BJ (cell line): ENCODE measurements around the gene GJA10. TPM values are rescaled to one million over a fixed set of nuclear protein-coding genes. Genes with fewer than 3 reads are reported as not detected.
"Not testable (repeated sequence)": the region's sequence is repeated elsewhere in the genome, so short reads cannot be mapped to it uniquely, and the experiment has no call there.

ENCODE experiments used
- CTCF ChIA-PET: fragments of 350-600 bp; formaldehyde crosslinking; extraction: SDS; loops from one replicate; lab custom pipeline; 2021; ENCODE audit warnings: antibody characterized with exemption, inconsistent platforms; lab: Yijun Ruan, JAX
- POLR2A ChIA-PET: fragments of 300-600 bp; sonication (Branson Sonifier 250); formaldehyde crosslinking; extraction: SDS; loops from one replicate; lab custom pipeline; 2021; ENCODE audit warnings: antibody characterized with exemption; lab: Charles Lee
- DNase-seq: peaks from one replicate; pipeline ENCODE4 v3.0.0-alpha.2; 2011; ENCODE audit warnings: low read depth
- H3K27me3 ChIP-seq: 2 replicates; pipeline ENCODE4 v1.6.0; 2011; ENCODE audit warnings: low read length; ENCODE audit not compliant: control insufficient read depth, insufficient read depth
- H3K36me3 ChIP-seq: 2 replicates; pipeline ENCODE4 v1.5.1; 2011; ENCODE audit warnings: low read length; ENCODE audit not compliant: control insufficient read depth, insufficient read depth
- H3K4me3 ChIP-seq: 2 replicates; pipeline ENCODE4 v1.5.1; 2011; ENCODE audit warnings: low read depth, mild to moderate bottlenecking, control low read depth, low read length
- polyA minus RNA-seq: library from RNA; depleted of rRNA, polyadenylated mRNA; stranded (reverse); fragments of >200 nt; gene quantifications from 2 replicates; pipeline ENCODE4 v1.2.3, GENCODE V29; 2011; rRNA and poly(A)+ RNA removed
- polyA plus RNA-seq: library from polyadenylated mRNA; depleted of rRNA; stranded (reverse); fragments of >200 nt; gene quantifications from 2 replicates; pipeline ENCODE4 v1.2.3, GENCODE V29; 2011; rRNA removed
- TF ChIP-seq, protein P1 (sequence below): IDR thresholded peaks from 2 replicates; pipeline ENCODE4 v1.5.1; 2011; ENCODE audit warnings: low read depth, mild to moderate bottlenecking, control low read depth, inconsistent platforms, low read length, moderate library complexity; ENCODE audit not compliant: insufficient read depth

The GJA10 gene
- polyA plus RNA-seq (not detected in 2 replicates), polyA minus RNA-seq (not detected in 2 replicates)

GRCh38 chr6:89894169-89894568, at the start of gene GJA10:
Gene GJA10 (plus strand): TSS chr6:89894469. CDS start chr6:89894469, 0 bp downstream.
- DNase-seq, result no peak
- ChIA-PET POLR2A (no interaction called here), CTCF (no interaction called here)
- H3K27me3 ChIP-seq, result no peaks in the 10 kb centered on the region; the same call in 1 of the 2 replicates
- H3K4me3 ChIP-seq, result no peak within 1 kb of the TSS
- TF ChIP-seq, protein P1, sequence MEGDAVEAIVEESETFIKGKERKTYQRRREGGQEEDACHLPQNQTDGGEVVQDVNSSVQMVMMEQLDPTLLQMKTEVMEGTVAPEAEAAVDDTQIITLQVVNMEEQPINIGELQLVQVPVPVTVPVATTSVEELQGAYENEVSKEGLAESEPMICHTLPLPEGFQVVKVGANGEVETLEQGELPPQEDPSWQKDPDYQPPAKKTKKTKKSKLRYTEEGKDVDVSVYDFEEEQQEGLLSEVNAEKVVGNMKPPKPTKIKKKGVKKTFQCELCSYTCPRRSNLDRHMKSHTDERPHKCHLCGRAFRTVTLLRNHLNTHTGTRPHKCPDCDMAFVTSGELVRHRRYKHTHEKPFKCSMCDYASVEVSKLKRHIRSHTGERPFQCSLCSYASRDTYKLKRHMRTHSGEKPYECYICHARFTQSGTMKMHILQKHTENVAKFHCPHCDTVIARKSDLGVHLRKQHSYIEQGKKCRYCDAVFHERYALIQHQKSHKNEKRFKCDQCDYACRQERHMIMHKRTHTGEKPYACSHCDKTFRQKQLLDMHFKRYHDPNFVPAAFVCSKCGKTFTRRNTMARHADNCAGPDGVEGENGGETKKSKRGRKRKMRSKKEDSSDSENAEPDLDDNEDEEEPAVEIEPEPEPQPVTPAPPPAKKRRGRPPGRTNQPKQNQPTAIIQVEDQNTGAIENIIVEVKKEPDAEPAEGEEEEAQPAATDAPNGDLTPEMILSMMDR, result no peak
- no peaks in the 10 kb centered on the region for H3K36me3 ChIP-seq

GRCh38 chr6:89847513-89847912, 46.8 kb upstream of the GJA10 start:
- H3K36me3 ChIP-seq, H3K27me3 ChIP-seq, H3K4me3 ChIP-seq, CTCF ChIA-PET, DNase-seq, POLR2A ChIA-PET: not testable (repeated sequence)

DNA sequence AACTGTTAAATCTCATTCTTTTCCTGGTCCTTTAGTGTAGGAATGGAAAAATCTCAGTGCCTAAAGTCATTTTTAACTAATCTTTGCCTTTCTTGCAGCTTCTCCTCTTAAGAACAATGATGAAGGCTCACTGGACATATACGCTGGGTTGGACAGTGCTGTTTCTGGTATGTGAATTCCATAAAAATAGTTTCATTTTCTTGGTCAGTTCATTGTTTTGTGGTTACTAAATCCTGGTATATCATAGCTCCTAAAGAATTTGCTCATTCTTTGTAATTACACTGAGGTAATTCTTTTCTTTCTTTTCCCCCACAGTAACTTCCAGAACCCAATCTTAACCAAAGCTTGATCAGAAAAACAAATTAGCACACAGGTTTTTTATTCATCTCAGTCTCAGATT, 41.2 kb upstream of the GJA10 start:
- H3K27me3 ChIP-seq, result no peaks in the 10 kb centered on the region
- ChIA-PET POLR2A (no interaction called here), CTCF (interaction anchor here (0.6 to 1.2 kb wide), 2 partner anchors 12 to 78 kb away, joined by 3 read pairs; no protein-coding TSS in a partner anchor)
- no peak overlapping the region for H3K4me3 ChIP-seq
- no peak for DNase-seq
- H3K36me3 ChIP-seq, result peaks cover 7% of the 10 kb centered on the region
- TF ChIP-seq, protein P1, result no peak

DNA sequence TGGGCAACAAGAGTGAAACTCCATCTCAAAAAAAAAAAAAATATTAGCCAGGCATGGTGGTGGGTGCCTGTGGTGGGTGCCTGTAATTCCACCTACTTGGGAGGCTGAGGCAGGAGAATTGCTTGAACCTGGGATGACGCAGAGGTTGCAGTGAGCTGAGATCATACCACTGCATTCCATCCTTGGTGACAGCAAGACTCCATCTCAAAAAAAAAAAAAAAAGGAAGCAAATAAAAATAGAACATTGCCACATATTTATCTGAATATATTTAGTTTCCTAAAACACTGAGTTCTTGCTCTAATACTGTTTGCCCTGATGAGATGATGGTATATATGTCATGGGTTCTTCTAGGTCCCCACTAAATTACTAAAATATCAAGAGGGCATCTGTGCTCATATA, 36.2 kb upstream of the GJA10 start:
- Histone ChIP-seq H3K4me3 (no peak overlapping the region), H3K27me3 (no peaks in the 10 kb centered on the region), H3K36me3 (peaks cover 12% of the 10 kb centered on the region)
- DNase-seq, result no peak
- POLR2A ChIA-PET, result no interaction called here
- TF ChIP-seq, protein P1, result no peak
- CTCF ChIA-PET, result no interaction called here

DNA sequence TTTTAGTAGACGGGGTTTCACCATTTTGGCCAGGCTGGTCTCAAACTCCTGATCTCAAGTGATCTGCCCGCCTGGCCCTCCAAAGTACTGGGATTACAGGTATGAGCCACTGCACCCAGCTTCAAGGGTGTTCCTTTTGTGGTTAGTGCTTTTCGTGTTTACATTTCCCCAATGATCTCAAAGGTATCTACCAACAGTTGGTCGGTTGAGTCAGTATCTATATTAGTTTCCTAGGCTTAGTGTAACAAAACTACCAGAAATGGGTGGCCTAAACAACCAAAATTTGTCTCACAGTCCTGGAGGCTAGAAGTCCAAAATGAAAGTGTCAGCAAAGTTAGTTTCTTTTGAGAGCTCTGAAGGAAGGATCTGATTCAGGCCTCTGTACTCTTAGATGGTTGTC, 34.5 kb upstream of the GJA10 start:
- Histone ChIP-seq H3K36me3 (peaks cover 13% of the 10 kb centered on the region), H3K4me3 (no peak overlapping the region), H3K27me3 (no peaks in the 10 kb centered on the region)
- CTCF ChIA-PET, result no interaction called here
- DNase-seq, result no peak
- POLR2A ChIA-PET, result no interaction called here
- TF ChIP-seq, protein P1, result no peak

DNA sequence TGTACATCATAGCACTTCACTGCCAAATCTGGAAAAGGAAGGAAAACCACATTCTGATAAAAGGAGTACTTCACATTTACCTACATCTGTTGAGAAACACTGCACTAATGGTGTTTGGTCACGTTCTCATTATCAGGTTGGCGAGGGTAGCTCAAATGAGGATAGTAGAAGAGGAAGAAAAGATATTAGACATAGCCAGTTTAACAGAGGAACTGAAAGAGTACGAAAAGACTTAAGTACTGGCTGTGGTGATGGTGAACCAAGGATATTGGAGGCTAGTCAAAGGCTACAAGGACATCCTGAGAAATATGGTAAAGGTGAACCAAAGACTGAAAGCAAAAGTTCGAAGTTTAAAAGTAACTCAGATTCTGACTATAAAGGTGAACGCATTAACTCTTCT, 32.0 kb upstream of the GJA10 start:
- no peaks in the 10 kb centered on the region for H3K27me3 ChIP-seq
- H3K36me3 ChIP-seq, result peaks cover 9% of the 10 kb centered on the region
- TF ChIP-seq, protein P1, result no peak
- H3K4me3 ChIP-seq, result no peak overlapping the region
- ChIA-PET POLR2A (no interaction called here), CTCF (no interaction called here)
- no peak for DNase-seq
